Suprapubic skin (tissue), 4 donors: Measurements from ENCODE around the gene NEK6.

Source experiments
- EP300 ChIP-seq: sonication (generic); formaldehyde crosslinking; IDR thresholded peaks from one replicate; pipeline ENCODE4 v1.6.1; 2017; ENCODE audit warnings: antibody characterized with exemption
- POLR2A ChIP-seq, 2 donors: fragments of 450-650 bp; IDR thresholded peaks; one replicate each; pipeline ENCODE4 v1.6.1; 2017; ENCODE audit warnings: antibody characterized with exemption in 2 of 2, mild to moderate bottlenecking in 2 of 2, moderate library complexity in 2 of 2
- POLR2AphosphoS5 ChIP-seq, 3 donors: sonication (generic); formaldehyde crosslinking; IDR thresholded peaks; one replicate each; pipeline ENCODE4 v1.6.1; 2017; ENCODE audit warnings: antibody characterized with exemption in 3 of 3
- TF ChIP-seq, protein P1 (sequence below), 2 donors: fragments of 200-600 bp in 1 of 2; fragments of 450-650 bp in 1 of 2; sonication (generic) in 1 of 2; IDR thresholded peaks; one replicate each; pipeline ENCODE4 v1.5.1; 2016 to 2019; ENCODE audit warnings: antibody characterized with exemption in 2 of 2, mild to moderate bottlenecking in 1 of 2, moderate library complexity in 1 of 2

DNA sequence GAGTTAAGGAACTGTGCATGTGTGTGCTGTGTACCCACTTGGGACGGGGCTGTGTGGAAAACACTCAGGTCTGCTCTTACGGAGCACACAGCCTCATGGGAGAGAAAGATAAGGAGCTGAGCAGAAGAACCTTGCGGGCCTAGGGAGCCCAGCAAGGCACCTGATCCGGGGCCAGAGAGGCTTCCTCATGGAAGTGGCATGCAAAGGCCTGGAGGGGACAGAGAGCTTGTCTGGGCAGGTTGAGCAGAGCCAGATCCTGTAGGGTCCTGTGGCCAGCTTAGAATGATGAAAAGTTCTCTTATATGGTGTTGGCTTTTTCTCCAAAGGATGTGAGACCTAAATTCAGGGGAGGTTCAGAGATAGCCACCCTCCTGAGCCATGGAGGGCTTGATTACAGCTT, 45.2 kb downstream of the NEK6 start:
- TF ChIP-seq POLR2A (IDR thresholded peaks at IDR 0.05), result no peak
- TF ChIP-seq, protein P1, sequence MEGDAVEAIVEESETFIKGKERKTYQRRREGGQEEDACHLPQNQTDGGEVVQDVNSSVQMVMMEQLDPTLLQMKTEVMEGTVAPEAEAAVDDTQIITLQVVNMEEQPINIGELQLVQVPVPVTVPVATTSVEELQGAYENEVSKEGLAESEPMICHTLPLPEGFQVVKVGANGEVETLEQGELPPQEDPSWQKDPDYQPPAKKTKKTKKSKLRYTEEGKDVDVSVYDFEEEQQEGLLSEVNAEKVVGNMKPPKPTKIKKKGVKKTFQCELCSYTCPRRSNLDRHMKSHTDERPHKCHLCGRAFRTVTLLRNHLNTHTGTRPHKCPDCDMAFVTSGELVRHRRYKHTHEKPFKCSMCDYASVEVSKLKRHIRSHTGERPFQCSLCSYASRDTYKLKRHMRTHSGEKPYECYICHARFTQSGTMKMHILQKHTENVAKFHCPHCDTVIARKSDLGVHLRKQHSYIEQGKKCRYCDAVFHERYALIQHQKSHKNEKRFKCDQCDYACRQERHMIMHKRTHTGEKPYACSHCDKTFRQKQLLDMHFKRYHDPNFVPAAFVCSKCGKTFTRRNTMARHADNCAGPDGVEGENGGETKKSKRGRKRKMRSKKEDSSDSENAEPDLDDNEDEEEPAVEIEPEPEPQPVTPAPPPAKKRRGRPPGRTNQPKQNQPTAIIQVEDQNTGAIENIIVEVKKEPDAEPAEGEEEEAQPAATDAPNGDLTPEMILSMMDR (IDR thresholded peaks at IDR 0.05), result no peak
- TF ChIP-seq POLR2AphosphoS5 (IDR thresholded peaks at IDR 0.05), result no peak
- no peak for TF ChIP-seq EP300
